HG03045 (cell line): Measurements from ENCODE around the gene KCNQ5.
"Not testable (repeated sequence)": the region's sequence is repeated elsewhere in the genome, so short reads cannot be mapped to it uniquely, and the experiment has no call there.

Source experiments
- ATAC-seq: cut with Tn5 transposase; IDR thresholded peaks from one replicate; pipeline ENCODE4 v1.9.1; 2021; ENCODE audit warnings: mild to moderate bottlenecking, moderate library complexity; ENCODE audit not compliant: unreplicated experiment

The KCNQ5 gene

DNA sequence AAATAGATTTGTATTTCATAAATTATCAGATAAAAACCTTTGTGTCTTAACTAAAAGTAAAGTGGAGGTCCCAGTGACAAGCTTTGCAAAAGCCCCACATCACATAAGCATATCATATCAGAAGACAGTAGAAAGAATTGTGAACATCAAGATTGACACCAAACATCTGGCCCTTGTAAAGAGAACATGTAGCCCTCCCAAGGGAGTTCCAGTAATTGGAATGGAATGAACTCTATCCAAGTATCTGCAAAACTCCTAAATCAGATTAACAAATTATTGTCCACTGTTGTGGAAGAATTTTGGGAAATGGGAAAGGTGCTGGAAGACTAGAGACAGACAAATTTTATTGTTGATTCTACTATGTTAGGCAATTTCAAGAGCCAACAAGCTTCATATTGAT is 268.8 kb downstream of the KCNQ5 start:
- no peak for ATAC-seq

DNA sequence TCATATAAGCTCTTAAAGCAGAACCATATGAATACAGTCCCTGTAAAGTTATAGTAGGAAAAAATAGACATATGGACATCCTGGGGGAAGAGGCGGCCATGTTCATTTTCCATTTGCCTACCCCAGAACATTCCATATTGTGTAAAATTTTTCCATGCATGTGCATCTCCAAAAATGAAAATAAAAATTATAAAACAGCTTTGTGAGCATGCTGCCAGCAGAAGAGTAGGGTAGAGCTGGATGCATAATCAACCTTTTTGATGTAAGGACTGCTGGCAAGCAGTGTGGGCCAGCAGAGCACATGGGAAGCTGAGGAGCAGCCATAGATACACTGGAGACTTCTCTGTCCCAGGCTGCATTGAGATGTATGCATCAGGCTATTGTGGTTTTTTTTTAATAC is 271.0 kb downstream of the KCNQ5 start:
- ATAC-seq, result no peak

DNA sequence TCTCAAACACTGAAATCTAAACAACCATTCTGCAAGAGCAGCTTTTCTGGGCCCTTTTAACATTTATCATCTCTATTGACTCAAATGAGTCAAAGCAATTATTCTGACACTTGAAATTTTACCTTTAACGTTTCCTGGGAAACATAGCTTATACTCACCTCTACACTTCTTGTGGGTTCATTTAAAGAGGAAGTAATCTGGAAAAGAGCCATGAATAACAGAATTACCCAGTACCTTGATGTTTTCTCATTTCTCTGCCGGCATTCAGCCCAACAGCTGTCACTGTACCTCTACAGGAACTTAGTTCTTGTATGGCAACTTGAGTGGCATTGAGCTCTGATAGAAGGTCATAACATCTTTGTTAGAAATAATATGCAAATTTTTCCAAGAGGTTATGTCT is 272.2 kb downstream of the KCNQ5 start:
- no peak for ATAC-seq

DNA sequence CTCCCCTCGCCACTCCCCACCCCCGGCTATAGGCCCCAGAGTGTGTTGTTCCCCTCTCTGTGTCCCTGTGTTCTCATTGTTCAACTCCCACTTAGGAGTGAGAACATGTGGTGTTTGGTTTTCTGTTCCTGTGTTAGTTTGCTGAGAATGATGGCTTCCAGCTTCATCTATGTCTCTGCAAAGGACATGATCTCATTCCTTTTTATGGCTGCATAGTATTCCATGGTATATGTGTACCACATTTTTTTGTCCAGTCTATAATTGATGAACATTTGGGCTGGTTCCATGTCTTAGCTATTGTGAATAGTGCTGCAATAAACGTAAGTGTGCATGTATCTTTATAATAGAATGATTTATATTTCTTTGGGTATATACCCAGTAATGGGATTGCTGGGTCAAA is 276.4 kb downstream of the KCNQ5 start:
- not testable (repeated sequence) for ATAC-seq

DNA sequence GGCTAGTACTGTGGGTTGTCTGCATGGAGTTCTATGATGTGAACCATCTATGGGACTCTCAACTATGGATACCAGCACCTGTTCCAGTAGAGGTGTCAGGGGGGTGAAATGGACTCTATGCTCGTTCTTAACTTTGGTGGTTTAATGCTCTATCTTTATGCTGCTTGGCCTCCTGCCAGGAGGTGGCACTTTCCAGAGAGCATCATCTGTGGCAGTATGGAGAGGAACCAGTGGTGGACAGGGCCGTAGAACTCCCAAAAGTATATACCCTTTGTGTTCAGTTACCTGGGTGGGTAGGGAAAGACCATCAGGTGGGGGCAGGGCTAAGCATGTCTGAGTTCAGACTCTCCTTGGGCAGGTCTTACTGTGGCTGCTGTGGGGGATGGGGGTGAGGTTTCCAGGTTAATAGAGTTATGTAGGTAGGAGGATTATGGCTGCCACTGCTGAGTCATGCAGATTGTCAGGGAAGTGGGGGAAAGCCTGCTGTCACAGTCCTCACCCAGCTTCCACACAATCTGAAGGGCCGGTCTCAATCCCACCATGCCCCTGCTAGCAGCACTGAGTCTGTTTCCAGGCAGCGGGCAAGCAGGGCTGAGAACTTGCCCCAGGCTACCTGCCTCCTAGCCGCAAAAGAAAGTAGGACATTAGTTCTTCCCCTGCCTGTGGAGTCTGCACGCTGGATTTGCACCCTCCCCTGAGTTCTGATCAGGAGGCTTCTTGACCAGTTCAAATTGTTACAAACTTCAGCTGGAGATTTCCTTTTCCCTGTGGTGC is 284.0 kb downstream of the KCNQ5 start:
- no peak for ATAC-seq

DNA sequence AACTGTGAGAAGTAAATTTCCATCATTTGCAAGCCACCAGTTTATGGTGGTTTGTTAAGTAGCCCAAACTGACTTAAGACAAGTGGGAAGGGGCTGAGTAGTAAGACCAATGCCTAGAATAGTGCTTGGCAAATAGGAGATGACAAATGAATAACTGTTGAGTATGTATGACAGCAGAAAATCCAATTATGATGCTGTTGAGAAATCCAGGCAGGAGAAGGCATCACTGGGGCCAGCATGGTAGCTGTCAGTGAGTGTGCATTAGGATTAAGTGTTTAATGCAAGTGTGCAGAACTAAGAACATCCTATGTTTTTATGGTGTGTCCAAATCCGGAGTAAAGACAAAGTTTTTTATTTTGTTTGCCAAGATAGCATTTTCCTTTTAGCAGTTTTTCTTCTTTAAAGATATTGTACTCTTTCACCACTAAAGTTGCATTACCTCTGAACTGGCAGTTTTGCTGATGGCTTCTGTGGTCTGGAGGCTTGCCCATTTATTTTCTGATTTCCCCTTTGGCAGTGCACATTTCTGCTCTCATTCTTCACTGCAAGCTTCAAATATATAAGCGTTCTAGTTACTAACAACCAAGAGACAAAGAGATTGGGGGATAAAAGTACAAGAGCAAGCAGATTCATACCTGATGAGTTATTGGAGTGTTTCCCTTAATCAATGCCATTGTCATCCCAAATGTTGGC is 289.7 kb downstream of the KCNQ5 start:
- no peak for ATAC-seq

DNA sequence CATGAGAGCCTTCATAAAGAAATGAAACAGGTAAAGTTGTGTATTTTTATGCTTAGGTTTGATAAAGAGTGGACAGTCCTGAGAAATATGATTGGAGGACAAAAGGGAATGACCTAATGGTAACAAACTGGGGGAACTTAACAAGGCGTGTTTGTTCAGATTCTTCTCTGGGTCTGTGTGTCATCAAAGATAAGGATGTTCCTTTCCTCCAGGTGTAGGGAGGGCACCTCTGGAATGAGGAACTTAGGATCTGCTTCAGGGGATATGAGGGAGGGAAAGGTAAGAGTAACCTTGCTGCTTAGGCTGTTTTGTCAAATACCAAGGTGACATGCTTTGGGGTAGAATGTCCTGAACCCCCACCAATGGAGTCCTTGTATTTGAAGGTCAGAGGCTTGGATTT is 291.9 kb downstream of the KCNQ5 start:
- no peak for ATAC-seq

DNA sequence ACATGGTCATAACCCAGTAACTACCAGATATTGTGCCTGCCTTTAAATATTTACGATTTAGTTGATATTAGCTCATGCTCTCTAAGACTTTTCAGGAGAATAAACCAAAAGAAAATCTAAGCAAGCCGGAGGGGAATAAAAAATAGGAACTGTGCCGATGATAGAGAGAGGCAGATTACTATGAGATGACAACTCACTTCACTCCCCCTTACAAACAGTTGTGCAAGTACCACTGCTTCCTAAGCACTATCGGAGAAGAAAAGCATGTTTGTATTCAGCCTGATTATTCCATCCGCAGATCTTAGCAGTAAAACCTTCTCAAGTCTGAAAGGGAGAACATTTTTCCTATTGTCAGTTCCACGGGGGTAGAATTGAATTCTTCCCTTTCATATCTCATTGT is 294.4 kb downstream of the KCNQ5 start:
- ATAC-seq, result no peak

DNA sequence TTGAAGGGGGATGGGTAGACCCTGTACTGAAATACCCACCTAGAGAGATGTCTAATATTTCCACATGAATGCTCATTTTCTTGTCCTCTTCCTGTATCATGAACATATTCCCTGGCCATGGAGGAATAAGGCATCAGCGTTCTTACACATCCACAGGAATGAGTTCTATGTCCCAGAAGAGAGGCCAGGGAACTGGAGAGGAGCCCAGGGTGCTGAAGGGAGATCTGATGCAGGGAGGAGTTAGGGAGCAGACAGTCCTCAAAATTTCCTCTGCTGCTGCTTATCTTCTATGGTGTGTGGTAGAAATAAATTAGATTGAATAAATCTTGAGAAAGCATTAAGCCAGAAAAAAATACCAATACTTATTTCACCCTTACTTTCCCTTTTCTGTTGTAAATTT is 295.0 kb downstream of the KCNQ5 start:
- ATAC-seq, result no peak

DNA sequence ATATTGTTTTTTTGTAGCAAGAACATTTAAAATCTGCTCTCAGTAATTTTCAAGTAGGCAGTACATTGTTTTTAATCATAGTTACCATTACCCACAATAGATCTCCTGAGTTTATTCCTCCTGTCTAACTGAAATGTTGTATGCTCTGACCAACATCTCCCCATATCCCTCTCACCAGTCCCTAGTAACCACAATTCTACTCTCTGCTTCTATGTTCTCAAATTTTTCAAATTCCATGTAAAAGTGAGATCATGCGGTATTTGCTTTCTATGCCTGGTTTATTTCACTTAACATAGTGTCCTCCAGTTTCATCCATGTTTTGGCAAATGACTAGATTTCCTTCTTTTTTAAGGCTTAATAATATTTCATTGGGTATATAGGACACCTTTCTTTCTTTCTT is 300.5 kb downstream of the KCNQ5 start:
- ATAC-seq, result no peak

DNA sequence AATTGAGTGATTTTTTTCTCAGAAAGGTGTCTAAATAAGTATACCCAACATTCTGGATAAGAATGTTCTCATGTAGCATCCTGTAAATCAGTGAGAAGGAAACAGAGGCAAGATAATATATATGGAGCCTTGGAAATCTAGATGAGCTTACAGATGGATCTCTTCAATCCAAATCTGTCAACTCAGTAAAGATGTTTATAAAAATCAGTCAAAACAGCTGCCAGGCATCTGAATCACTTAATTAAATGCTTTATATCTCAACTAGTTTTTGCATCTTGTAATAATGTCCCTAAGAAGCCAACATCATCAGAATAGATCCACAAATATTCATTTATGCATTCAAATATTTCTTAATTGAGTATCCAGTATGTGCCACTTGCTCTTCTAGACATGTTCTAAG is 303.3 kb downstream of the KCNQ5 start:
- no peak for ATAC-seq

DNA sequence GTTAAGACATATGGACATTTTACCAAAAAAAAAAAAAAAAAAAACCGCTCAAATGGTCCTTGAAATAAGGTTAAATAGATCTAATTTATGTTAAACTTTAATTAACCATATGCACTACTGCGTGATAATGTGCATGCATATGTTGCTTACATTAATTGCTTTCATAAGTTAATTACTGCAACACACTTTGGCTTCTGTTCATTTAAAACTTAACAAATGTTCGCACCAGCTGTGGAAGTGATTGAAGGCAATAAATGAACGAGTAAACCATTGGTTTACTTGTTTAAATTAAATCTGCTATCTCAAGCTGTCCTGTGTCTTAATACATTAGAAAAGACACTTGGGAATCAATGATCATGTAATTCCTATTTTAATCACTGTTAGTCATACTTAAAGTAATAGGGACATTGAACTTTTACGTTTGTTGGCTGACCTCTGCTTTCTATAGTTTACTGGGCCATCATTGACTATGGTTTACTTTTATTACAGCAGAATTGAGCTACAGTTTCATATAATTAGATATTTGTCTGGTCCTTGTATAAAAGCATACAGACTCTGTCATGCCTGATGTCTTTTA is 308.8 kb downstream of the KCNQ5 start:
- ATAC-seq, result no peak

DNA sequence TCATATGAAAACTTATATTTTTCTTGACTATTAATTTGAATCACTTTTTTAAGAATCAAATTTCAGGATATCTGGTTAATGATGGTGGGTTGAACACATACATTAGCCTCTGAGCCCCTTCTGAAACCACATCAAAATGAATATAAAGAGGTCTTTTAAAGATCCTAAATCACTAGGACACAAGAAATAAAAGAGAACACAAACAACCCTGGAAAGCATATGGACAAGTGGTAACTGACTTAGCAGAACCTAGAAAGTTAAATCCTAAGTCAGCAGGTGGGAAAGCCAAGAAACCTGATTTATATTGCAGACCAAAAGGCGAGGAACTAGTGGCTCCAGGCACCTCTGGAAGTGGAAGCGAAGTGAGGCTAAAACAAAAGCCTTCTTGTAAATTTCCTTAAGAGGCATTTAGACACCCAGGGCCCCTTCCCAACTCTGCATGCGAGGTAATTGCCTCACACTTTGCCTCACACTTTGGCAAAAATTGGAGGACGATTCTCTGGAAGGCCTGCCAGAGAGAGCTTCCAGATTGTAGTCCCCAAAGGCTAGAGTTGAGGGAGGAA is 309.5 kb downstream of the KCNQ5 start:
- ATAC-seq, result no peak

DNA sequence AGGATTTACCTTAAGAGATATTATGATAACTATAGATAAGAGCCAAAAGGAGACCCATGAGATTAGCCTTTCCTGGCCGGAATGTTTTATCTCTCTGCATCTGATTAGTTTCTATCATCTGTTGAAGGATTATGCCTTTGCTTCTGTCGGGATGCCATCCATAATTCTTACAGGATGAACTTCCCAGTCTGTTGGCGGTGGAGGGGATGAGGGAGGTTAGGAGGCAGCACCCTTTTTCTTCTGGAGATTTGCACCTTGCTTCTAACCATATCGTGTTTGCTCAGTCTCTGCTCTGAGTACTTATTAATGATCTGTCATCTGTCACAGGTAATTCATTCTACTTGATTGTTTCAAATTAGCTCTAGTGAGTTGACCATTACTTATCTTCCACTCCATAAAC is 311.4 kb downstream of the KCNQ5 start:
- no peak for ATAC-seq

DNA sequence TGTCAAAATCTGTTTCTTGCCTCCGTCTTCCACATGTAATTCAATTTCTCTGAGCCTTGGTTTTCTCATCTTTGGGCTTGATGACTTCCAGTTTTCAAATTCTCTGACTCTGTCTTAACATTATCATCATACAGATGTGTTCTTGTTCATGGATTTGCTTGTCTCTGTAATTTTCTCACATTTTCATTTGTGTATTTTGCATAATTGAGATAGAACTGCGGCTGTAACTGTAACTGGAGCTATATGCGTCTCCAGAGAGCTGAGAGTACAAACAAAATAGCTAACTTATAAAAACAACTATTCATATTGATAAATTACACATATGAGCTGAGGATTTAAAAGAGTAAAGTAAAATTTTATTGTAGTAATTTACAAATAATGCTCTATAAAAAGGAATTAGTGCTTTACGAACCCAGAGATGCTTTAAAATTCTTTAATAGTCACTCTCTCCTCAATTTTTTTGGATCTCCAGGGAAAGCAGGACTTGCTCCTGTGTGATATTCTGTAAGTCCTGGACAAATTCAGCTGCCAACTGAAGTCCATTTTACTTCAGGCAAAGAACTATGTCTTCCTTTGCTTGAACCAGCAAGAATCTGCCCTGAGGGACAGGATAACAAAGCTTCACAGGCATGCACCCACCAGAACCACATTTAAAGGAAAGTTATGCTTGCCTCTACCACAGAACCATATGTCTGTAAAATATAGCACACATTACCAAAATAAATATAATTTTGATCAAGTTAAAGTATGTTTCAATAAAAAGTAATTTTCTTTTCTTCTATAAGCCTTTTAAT is 315.1 kb downstream of the KCNQ5 start:
- ATAC-seq, result no peak

DNA sequence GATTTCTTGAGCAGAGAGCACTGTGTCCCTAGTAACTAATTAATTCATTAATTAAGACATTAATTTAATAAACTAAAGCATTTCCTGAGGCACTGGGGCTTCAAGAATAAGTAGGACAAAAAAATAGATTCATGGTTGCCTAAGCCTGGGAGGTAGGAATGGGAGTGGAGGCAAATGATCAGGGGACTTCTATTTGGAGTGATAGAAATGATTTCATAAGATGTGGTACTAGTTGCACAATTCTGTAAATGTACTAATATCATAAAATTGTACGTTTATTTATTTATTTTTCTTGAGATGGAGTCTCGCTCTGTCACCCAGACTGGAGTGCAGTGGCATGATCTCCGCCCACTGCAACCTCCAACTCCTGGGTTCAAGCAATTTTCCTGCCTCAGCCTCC is 316.2 kb downstream of the KCNQ5 start:
- ATAC-seq, result no peak

DNA sequence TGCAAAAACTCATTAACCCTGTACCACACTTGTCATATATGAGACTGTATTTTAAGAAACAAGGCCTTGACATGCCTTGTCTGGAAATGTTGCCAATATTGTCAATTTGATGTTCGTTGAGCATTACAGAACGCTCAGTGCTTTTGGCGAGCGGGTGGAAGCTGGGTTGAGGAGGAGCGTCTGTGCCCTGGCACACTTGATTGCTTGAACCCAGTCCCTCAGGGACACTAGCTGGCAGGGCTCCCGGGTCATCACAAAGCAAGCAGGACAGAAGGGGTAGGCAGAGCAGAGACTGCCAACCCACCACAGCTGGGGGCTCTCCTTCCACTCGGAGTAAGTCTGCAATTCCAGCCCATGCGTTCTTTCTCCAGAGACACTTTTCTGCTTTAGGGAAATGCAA is 317.1 kb downstream of the KCNQ5 start:
- ATAC-seq, result no peak

DNA sequence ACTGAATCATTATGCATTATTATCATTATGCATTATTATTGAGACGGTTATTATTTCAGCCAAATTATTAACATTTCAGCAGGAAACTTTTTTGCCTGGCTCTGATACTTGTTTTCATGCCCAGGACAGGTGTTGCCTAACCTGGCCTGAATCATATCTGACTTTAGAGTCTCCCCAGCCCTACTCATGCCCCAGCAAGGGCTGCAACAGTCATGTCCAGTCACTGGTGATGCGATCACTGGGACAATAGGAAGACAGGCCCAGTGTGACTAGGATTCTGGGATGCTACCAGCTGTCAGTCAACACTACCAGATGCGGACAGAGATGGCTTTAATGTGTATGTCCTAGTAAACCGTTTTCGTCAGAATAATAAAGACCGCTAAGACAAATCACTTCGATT is 318.4 kb downstream of the KCNQ5 start:
- no peak for ATAC-seq

DNA sequence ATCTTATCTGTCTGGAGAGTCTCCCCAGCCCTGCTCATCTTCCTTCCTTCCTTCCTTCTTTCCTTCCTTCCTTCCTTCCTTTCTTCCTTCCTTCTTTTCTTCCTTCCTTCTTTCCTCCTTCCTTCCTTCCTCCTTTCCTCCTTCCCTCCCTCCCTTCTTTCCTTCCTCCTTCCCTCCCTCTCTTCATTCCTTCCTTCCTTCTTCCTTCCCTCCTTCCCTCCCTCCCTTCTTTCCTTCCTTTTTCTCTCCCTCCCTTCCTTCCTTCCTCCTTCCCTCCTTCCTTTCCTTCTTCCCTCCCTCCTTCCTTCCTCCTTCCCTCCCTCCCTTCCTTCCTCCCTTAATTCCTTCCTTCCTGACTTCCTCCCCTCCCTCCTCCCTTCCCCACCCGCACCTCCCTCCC is 319.4 kb downstream of the KCNQ5 start:
- no peak for ATAC-seq

DNA sequence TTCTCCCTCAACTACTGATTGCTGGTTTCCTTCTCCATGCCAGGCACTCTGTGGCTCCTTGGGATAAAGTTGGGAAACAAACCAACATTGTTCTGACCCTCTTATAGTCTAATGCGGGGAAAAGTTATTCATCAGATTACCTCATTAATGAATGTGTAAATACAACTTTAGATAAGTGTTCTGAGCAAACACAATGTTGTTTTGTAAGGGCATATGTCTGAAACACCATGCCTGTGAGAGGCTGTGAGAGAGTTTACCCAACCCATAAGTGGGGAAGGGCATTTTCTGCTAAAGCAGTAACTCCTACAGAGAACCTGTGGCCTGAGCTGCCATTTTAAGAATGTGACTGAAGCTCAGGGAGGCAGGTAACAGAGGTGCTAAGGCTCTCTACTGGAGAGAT is 319.9 kb downstream of the KCNQ5 start:
- ATAC-seq, result no peak

DNA sequence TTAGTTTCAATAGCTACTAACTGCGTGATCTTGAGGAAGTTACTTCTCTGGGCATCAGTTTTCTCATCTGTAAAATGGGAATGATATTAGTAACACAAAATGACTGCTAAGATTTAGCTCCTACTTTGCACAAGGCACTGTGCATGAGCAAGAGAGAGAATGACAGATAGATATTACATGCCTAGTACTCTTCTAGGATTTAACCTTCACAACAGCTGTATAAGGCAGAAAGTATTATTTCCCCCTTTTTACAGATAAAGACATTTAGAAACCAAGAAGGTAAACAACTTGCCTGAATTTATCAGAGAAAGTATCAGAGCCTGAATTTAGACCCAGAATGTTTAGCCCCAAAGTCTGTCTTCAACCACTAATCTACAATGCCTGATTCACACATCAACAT is 321.8 kb downstream of the KCNQ5 start:
- ATAC-seq, result no peak
